ENCODE measurements around the gene VPS51. TPM values are rescaled to one million over a fixed set of nuclear protein-coding genes. Genes with fewer than 3 reads are reported as not detected.
A peak's percentile ranks its signal among the peaks of the same experiment; 100 is the strongest.
"Not testable (repeated sequence)": the region's sequence is repeated elsewhere in the genome, so short reads cannot be mapped to it uniquely, and the experiment has no call there.

The VPS51 gene
- total RNA-seq, 4 donors from 2014 or later = 206 to 515 (median 266) TPM

GRCh38 chr11:65116370-65117205 lies 20.6 kb downstream of the VPS51 start:
- Histone ChIP-seq H3K4me1 (peaks cover 36 to 54% of the 10 kb centered on the region in 2 donors), H3K36me3 (peaks cover 0 to 29% of the 10 kb centered on the region in 2 donors), H3K4me3 (peak overlapping the region; percentile 85 to 99 (median 98)), H3K9me3 (no peaks in the 10 kb centered on the region), H3K27ac (peak overlapping the region; percentile 80 to 94 (median 88)), H3K27me3 (no peaks in the 10 kb centered on the region)
- in situ Hi-C loops (cut with MboI; ENCODE audit: low sequenced_read_pairs in 4 of 4) = no loop called here
- intact Hi-C loops (cut with DNase I; ENCODE audit: low total_unique reads) = loop anchor here (1.0 to 10.0 kb wide), 5 partner anchors 20 to 262 kb away; partner anchors contain the start of genes ARL2, ATG2A, CDCA5 and VPS51
- peak in 1 of 2 donors; percentile 26 for DNase-seq
- no peak for ATAC-seq
- TF ChIP-seq POLR2A (IDR thresholded peaks at IDR 0.05) (peak in 1 of 2 donors; percentile 14), CTCF (IDR thresholded peaks at IDR 0.05 in 4 of 5, conservative IDR thresholded peaks at IDR 0.05 in 1 of 5) (no peak)

DNA sequence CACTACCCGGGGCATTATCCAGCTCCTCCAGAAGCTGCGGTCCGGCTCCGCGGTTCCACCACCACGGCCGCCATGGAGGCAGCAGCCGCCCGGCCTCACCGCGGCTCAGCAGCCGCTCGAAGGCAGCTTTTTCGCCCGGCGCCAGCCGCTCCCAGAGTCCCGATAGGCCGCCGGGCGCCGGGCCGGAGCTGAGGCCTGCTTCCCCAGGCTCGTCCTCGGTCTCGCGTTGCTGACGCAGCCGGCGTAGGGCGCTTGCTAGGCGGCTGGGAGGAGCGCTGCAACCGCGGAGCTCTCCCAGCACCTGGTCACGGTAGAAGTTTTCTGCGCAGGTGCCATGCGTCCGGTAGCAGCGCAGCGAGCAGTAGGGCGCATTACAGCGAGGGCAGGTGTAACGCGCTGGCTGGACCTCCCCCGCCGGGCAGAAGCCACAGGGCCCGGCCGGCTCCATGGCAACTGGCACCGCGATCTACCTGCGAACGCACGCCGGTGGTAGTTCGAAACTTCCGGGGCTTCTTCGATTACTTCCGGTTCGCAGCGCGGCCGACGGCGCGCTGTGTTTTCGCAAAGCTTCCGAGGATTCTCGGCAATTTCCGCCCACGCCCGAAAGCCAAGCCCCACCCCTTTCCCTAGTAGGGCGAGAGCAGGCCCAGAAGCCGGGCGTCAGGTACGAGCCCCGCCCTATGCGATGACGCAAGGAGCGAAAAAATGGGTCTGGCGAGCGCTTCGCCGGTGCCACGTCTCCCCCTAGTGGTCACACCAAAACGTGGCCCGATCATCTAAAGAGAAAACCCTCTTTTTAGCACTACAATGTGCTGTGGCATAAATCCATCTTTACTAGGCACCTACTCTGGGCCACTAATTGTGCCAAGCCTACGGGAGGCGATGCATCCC lies 21.4 kb downstream of the VPS51 start, which contains the start of gene ZNHIT2:
Gene ZNHIT2 (minus strand): TSS at position 496 of the 891 bp plus-strand sequence. CDS start 48 bp downstream, at position 448.
- peak within 1 kb of the TSS; percentile 85 to 99 (median 98) for H3K4me3 ChIP-seq
- H3K4me1 ChIP-seq = peaks cover 30 to 50% of the 10 kb centered on the region in 2 donors
- DNase-seq (peak; percentile 99), ATAC-seq (peak; percentile 83 to 85)
- TF ChIP-seq CTCF (IDR thresholded peaks at IDR 0.05 in 4 of 5, conservative IDR thresholded peaks at IDR 0.05 in 1 of 5) = peak; percentile 90 to 99 (median 96)
- TF ChIP-seq POLR2A (IDR thresholded peaks at IDR 0.05) = peak; percentile 47 to 57
- peak within 1 kb of the TSS; percentile 80 to 94 (median 88) for H3K27ac ChIP-seq
- H3K36me3 ChIP-seq = peaks cover 0 to 29% of the 10 kb centered on the region in 2 donors
- in situ Hi-C loops (cut with MboI; ENCODE audit: low sequenced_read_pairs in 4 of 4) (no loop called here), intact Hi-C loops (cut with DNase I; ENCODE audit: low total_unique reads) (loop anchor here (1.0 to 10.0 kb wide), 5 partner anchors 21 to 263 kb away; partner anchors contain the start of genes ARL2, ATG2A, CDCA5 and VPS51)
- no peaks in the 10 kb centered on the region for H3K9me3 ChIP-seq
- no peaks in the 10 kb centered on the region for H3K27me3 ChIP-seq

DNA sequence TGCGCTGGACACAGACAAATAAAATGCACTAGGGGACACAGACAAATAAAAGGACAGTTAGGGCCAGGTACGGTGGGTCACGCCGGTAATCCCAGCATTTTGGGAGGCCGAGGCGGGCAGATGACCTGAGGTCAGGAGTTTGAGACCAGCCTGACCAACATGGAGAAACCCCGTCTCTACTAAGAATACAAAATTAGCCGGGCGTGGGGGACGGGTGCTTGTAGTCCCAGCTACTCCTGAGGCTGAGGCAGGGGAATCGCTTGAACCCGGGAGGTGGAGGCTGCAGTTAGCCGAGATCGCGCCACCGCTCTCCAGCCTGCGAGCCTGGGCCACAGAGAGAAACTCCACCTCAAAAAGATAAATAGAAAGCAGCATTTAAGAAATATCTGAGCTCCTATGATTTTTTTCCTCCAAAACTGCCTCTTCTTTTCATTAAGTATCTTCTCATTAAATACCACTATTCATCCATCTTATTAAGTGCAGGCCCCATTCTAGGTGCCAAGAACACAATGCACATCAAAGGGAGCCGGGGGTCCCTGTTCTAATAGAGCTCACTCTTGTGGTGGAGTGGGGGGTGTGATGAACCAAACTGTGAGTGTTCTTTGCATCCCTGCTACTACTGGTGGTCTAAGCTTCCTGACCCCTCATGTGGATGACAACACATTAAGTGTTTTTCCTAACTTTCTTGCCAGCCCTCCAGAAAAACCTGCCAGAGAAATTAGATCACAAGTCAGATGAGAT lies 22.3 kb downstream of the VPS51 start:
- intact Hi-C loops (cut with DNase I; ENCODE audit: low total_unique reads) = loop anchor here (10.0 kb wide), 1 partner anchor 263 kb away; no protein-coding TSS in a partner anchor
- TF ChIP-seq POLR2A (IDR thresholded peaks at IDR 0.05) (no peak), CTCF (IDR thresholded peaks at IDR 0.05 in 4 of 5, conservative IDR thresholded peaks at IDR 0.05 in 1 of 5) (peak in 4 of 5 experiments; percentile 2 to 55 (median 25))
- peak in 1 of 2 donors; percentile 30 for DNase-seq
- no peak for ATAC-seq
- Histone ChIP-seq H3K4me1 (peaks cover 32 to 49% of the 10 kb centered on the region in 2 donors), H3K4me3 (peak overlapping the region in 1 of 4 donors; percentile 97), H3K9me3 (no peaks in the 10 kb centered on the region), H3K36me3 (peaks cover 0 to 29% of the 10 kb centered on the region in 2 donors), H3K27me3 (no peaks in the 10 kb centered on the region), H3K27ac (peak overlapping the region; percentile 62 to 87 (median 76))
- in situ Hi-C loops (cut with MboI; ENCODE audit: low sequenced_read_pairs in 4 of 4) = no loop called here

DNA sequence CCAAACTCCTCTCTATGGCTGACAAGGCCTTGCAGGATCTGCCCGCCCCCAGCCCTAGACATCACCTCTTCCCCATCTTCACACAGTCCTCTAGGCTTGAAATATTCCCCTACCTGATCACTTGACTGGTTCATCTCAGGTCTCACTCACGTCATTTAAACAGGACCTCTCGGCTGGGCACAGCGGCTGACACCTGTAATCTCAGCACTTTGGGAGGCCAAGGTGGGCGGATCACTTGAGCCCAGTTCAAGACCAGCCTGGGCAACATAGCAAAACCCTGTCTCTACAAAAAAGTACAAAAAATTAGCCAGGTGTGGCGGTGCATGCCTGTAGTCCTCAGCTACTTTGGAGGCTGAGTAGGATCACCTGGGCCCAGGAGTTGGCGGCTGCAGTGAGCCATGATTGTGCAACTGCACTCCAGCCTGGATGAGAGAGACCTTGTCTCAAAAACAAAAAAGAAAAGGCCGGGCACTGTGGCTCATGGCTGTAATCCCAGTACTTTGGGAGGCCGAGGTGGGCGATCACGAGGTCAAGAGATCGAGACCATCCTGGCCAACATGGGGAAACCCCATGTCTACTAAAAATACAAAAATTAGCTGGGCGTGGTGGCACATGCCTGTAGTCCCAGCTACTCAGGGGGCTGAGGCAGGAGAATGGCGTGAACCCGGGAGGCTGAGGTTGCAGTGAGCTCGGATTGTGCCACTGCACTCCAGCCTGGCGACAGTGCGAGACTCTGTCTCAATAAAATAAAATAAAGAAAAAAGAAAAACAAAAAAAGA lies 23.1 kb downstream of the VPS51 start:
- Histone ChIP-seq H3K27ac (peak overlapping the region; percentile 62 to 87 (median 76)), H3K36me3 (peaks cover 0 to 29% of the 10 kb centered on the region in 2 donors), H3K4me1 (peaks cover 31 to 46% of the 10 kb centered on the region in 2 donors)
- intact Hi-C loops (cut with DNase I; ENCODE audit: low total_unique reads) = loop anchor here (10.0 kb wide), 1 partner anchor 264 kb away; no protein-coding TSS in a partner anchor
- peak in 1 of 2 donors; percentile 2 for DNase-seq
- H3K4me3 ChIP-seq; ATAC-seq; H3K9me3 ChIP-seq; in situ Hi-C loops (cut with MboI; ENCODE audit: low sequenced_read_pairs in 4 of 4); H3K27me3 ChIP-seq: not testable (repeated sequence)

Data from gastrocnemius medialis (tissue), 4 donors.